ENCODE measurements around the gene LYPD6.
"Not testable (repeated sequence)": the region's sequence is repeated elsewhere in the genome, so short reads cannot be mapped to it uniquely, and the experiment has no call there.

Gene LYPD6, protein sequence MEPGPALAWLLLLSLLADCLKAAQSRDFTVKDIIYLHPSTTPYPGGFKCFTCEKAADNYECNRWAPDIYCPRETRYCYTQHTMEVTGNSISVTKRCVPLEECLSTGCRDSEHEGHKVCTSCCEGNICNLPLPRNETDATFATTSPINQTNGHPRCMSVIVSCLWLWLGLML

DNA sequence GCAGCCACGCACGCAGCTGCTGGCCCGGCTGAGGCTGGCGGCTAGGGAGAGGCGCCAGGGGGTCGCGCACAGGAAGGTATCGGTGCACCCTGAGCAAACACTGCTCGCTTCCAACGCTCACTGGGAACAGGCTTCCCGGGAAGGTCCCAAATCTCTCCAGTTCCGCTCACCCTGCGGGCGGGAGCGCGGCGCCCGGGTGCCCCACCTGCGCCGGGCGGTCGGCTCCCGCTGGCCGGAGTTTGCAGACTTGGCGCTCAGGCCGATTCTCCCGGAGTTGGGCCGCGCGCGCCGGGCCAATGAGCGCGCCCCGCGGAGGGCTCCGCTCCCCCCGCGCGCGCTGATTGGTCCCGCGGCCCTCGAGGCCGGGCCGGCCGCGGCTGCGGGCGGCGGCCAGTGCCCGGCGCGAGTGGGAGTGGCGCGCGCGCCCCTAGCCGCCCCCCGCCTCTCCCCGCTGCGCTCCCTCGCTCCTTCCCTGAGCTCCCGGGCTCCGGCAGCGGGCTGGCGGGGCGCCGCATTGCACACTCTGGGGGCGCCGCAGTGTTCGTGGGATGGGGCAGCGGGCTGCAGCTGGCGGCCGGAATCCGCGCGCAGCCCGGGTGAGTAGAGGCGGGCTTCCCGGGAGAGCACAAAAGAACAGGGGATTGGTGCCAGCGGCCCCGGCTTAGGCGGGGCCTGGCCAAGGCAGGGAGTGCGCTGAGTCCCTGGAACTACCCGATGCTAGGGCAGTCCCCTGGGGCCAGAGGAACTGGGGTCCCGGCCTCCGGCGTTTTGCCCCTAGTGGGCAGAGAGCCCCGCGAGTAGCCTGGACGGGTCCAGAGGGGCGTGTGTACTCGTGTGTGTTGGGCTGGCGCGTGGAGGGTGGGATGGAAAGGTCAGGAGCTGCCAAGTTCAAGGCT, at the start of gene LYPD6:
Gene LYPD6, plus strand, starts transcription at position 461 of the 896 bp plus-strand sequence. CDS start 107,122 bp downstream, outside the sequence.
- DNase-seq = peak; percentile 79

DNA sequence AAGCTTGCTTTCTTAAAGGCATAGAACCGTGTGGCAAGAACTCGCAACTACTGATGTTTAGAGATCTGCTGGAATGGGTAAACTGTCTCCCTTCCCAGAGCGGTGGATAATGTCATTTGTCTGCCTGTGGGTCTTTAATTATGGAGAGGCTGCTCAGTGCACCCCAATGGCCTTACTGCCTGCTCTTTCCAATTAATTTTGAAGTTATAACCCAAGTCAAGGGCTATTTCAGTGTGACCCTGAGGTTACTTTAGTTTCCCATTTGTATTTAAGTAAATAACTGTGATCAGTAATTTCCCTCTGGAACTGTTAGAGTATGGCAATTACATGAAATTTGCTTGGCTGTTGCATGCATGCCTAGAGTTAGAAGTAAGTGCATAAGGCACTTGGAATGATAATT, 48.9 kb upstream of the LYPD6 start:
- no peak for DNase-seq

DNA sequence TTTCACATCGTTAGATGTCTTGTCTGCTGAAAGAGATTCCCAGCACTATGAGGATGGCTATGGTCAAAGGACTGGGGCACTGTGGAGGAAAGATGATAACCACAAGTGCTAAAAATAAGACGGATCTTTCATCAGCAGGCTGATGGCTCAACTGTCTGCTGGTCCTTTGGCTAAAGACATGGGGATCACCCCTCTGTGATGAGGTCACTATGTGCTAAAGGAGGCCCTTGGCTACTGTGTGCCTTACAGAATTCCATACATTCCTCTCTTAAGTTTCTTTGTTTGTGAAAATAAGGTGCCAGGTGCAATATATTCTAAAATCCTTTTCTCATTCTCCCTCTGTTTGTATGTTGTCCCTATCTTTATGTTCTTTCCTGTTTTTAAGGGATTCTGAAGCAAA, 39.7 kb upstream of the LYPD6 start:
- DNase-seq = no peak

DNA sequence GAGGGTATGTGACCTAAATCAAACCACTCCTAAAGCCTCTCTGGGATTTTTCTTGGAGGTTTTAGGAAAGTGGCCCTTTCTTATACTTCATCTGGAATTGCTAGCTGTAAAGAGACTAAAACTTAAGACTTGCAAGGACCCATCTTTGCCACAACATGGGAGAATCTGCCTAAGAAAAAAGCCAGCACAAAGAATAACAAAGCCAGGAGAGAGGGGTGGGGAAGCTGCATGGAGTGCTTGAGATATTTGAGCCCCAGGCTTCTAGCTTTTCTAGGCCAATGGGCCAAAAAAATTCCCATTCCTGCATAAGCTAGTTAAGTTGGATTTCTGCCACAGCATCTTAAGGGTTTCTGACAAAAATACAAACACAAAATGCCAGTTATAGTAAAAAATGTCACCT, 38.5 kb upstream of the LYPD6 start:
- no peak for DNase-seq

DNA sequence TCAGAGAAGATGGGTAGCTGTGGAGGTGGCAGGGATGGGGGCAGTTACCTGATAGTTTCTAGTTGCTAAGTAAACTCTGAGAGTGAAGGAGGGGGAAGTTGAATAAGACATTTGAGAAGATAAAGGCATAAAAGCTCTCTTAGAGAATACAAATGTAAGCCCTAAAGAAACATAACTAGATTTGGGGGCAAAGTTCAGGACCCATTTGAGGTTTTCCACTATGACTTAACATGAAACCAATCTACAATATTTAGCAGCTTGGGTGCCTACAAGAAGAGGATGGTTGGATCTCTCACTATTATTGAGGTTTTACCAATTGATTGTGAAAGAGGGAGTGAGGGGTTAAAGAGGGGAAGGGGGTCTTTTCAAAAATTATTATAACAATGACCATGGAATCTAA, 34.4 kb upstream of the LYPD6 start:
- no peak for DNase-seq

DNA sequence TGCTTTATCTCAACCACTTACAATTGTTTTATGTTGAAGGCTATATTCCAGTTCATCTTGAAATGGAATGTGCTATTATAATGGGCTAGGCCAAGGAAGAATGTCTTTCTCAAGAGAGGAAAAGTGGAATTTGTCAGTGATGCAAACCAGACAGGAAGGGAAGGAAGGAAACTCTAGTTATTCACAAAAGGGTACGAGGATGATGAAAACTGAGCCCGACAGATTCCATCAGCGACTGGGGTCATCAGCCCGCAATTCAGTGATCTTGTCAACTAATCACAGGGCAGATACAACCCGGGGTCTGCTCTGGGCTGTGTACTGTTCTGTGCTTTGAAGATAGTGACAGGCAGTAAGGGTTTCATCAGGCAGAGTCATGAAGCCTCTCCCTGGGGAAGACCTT, 23.4 kb upstream of the LYPD6 start:
- DNase-seq = no peak

DNA sequence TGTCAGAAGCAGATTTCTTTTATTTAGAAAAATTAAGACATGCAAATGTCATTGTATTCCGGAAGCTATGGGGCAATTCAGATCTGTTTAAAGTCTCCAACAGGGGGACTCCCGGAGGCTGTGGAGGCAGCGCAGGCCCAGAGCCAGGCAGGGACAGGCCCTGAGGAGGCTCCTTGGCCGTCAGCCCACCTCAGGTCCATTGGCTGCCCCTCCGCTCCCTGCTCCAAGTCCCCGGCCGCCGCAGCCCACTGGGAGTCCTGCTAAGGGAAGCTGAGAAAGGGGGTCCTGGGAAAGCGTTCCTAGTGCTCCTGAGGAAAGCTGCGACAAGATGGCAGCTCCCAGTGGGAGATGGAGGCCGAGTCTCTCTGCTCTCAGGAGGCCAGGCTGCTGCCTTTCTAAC, 20.0 kb upstream of the LYPD6 start:
- DNase-seq = no peak

DNA sequence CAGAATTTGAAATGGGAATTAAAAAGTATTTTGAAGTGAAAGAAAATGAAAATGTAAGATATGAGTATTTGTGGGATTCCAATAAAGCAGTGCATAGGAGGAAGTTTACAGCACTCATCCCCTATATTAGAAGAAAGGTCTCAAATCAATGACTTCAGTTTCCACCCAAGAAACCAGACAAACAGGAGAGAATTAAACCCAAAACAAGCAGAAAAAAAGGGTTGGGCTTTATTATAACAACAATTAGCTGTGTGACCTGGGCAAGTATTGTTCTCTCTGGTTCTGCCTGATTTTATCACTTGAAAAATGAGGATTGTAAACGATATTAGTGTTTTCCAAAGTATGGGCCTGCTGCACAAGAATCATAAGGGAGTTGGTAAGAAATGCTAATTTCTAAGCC, 18.3 kb upstream of the LYPD6 start:
- DNase-seq = no peak

DNA sequence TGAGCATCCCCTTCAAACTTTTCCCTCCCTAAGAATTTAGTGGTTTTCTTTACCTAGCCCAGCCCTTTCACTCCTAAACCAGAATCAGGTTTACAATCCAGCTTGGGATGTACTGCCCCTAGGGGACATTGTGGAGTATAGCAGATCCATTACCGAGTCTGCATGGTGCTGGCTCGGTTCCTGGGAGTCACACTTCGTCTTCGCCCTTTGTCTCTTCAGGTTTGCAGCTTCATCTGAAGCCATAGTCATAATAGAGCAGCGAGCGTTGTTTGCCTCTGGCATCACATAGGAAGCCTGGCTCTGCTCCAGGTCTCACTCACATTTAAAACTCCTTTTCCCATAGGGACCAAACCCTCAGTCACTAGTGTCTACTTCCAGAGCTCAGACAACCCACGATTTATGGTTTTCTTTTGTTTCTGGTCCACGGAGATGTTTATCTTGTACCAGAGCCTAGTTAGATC, 16.8 kb upstream of the LYPD6 start:
- DNase-seq = no peak

DNA sequence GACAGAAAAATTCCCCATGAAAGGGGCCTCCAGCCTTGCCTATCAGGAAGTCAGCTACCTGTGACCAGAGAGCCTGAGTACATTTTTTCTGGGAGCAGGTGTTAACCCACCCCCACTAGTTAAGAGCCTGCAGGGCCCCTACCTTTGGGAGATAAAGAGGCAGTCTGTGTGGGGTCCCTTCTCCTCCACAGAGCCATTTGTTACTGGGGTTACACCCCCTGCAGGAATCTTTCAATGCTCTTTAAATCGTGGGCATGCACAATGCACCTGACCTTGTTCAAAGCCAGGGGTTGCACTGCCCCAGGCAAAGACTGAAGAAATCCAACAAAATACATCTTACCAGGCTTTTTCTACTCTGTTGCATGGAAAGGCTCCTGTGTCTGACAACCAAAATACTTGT, 15.7 kb upstream of the LYPD6 start:
- DNase-seq = no peak

DNA sequence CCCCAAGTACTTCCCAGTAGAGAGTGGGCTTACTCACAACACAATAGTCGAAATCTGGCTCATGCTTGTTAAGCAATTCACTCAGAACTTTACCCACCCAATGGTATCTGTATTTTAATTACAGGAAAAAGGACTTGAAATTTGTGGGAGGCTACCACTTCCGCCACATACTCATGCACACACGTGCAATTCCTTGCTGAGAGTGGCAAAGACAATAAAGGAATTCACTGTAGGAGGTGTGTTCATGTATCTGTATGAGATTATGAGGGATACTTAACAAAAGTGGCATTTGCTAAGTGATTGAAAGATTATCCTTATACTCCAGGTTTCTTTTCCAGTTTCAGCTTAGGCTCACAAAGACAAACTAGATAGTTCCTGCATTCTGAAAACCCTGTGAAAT, 14.9 kb upstream of the LYPD6 start:
- DNase-seq = no peak

DNA sequence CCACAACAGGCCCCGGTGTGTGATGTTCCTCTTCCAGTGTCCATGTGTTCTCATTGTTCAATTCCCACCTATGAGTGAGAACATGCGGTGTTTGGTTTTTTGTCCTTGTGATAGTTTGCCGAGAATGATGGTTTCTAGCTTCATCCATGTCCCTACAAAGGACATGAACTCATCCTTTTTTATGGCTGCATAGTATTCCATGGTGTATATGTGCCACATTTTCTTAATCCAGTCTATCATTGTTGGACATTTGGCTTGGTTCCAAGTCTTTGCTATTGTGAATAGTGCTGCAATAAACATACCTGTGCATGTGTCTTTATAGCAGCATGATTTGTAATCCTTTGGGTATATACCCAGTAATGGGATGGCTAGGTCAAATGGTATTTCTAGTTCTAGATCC, 11.8 kb upstream of the LYPD6 start:
- not testable (repeated sequence) for DNase-seq

DNA sequence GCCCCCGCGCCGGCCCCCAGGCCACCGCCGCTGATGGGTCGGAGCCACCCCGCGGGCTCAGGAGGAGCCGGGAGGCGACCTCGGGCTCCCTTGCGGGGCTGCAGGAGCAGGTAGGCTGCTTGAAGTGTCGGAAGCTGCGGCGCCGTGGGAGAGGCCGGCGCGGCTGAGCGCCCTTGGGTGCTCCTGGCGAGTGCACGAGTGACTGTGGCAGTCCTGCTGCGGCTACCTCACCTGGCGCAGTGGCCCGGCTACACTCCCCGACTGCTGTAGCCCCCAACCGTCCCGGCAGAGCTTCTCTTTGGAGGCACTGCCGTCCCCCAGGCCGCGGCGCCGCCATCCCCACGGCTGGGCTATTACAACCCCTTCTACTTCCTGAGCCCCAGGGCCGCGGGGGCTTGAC, 10.0 kb upstream of the LYPD6 start:
- no peak for DNase-seq

DNA sequence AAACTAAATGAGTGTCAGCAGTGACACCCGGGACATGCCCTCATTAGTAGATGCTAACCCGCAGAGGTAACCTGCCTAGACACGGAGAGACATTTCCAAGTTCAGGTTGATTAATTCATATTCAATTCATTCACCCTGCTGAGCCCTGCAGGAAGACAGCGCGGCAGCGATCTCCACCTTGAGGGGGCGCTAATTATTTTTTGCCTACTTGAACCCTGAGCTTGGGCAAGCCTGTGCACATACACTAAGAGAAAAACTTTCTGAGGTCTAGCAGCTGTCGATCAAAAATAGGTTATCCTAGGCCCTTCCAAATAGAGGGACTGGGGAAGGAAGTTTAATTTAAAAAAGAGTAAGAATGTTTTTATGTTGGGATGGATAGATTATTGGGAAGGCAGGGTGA, 1.3 kb upstream of the LYPD6 start:
- no peak for DNase-seq

DNA sequence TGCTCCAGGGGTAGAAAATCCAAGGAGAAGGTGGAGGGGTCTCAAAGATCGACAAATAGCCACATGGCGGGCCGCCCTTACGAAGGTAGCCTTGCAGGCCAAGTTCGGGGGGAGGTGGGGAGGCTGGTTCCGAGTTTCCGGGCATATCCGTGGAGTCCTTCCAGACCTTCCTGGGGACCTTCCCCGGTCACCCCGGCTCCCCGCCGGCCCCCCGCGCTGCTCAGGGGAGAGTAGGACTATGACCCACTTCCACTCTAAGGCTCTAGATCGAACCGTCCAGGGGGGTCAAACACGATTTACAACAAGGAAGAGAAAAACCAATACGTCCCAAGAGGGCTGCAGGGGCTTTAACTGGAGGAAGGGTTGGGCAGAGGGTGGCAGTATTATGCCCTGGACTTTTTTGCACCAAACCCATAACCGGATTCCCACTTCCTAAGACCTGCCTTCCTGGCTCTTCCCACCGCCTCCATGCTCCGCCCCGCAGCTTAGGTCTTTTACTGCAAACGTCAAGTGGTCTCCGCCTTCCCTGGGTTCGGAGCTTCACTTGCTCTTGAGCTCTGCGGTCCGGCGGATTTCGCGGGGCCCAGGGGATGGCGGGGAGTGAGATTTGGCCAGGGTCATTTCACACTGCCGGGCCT, 779 bp upstream of the LYPD6 start:
- DNase-seq = peak; percentile 63

DNA sequence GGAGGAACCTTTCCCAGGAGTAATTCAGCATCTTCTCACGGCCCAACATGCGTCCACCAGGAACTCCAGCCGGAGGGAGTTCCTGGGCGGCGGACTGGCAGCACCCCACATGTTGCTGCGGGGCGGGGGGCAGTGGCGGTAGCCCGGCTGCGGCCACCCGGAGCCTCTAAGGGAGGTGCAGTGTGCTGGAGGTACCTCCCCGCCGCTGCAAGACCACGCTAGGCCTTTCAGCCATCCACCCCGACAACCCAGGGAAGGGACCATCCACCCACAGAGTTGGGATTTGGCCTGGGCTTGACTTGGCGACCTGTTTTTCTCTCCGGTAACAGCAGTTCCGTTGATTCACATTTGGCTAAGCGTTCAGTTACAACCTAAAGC, 625 bp downstream of the LYPD6 start:
- peak; percentile 25 for DNase-seq

DNA sequence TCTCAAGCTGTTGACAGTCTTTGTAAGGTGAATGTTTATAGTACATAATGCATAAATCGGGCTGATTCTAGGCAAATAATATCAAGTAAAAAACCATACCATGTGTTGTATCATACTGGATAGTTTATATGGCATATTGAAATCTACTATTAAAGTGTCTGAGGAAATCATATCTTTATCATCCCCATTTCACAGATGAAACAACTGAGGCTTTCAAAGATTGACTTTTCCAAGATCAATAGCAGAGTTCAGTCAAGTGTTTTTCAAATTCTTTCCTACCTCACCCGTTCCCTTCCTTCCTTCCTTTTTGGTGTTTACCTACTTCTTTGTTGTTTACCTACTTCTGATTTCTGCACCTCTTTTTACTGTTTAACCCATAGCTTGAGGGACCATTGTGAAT, 2.0 kb downstream of the LYPD6 start:
- no peak for DNase-seq

DNA sequence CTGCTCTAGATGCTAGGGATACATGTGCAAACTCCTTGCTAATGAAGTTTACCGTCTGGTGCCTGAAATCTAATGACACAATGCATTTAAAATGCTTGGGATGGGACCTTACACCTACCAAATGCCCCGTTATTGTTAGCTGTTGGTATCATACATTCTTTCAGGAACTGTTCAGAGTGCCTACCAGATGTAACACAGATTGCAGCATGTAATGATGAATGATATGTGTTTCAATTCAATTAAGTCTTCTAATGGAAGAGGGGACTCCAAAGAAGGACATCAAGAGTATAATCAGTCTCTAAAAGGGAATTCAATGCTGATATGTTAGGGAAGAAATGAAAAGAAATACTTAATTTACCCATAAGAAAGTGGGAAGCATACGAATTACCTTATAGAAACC, 3.2 kb downstream of the LYPD6 start:
- no peak for DNase-seq

DNA sequence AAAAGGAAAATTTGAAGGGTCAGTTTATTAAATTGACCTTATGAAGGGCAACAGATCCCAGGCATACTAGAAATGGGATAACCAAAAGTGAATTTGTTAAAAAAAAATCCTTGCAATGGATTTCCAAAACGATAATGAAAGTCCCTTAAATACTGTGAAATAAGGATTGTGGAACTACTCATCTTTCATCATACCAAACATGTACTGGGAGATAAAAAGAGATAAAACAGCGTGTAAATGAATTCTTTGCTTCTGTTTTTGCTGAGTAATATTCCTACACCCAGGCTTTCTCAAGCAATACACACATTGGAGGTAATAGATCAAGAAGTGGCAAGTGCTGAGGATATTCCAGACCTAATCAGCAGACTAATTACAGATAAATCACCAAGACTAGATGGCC, 3.8 kb downstream of the LYPD6 start:
- no peak for DNase-seq

DNA sequence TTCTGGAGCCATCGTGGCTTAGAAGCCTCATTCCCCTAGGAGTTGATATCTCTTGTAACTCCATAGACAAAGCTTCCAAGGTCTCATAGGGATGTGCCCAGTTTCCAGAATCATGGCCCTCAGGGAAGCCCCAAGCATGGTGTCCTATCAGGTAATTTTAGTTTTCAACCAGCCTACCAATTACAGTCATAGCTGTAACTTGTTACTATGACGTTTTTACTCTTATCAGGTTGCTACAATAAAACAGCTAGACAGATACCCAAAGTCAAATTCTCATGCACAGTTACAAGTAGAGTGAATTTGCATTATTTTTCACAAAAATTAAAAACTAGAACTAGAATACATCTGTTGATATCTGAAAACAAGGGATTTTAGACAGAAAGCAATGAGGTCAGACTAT, 8.9 kb downstream of the LYPD6 start:
- DNase-seq = no peak

DNA sequence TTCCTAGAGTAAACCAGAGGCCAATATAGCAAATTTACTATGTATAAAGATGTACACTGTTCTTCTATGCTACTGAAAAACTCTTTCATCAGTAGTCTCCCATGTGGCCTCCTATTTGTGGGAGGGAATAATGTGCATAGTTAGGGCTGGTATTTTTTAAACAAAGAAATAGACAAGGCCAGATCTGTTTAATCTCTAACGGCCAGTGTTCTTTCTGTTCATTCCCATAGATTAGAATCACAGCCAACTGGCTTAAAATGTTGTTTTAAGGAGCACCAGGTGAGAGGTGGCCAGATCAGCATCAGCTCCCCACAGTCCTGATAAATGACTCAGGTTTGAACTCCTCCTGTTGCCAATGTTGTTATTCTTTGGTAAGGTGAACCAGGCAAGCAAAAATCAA, 12.1 kb downstream of the LYPD6 start:
- no peak for DNase-seq

DNA sequence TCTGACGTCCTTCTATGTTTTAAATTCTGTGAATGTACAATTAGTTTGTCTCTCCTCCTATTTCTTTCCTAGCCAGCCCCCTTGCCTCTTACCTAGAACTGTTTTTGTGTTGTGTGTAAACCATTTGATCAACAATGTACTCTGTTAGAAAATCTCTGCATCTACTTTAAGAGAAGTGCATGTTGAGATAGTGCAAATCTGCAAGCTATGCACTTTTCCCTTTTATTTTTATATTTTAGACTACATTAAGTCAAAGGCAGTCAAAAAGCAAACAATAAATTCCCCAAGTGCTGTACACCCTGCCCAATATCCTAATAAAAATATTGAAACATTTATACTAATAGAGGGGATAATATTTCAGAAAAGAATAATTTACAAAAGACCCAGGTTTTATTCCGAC, 13.7 kb downstream of the LYPD6 start:
- DNase-seq = no peak

DNA sequence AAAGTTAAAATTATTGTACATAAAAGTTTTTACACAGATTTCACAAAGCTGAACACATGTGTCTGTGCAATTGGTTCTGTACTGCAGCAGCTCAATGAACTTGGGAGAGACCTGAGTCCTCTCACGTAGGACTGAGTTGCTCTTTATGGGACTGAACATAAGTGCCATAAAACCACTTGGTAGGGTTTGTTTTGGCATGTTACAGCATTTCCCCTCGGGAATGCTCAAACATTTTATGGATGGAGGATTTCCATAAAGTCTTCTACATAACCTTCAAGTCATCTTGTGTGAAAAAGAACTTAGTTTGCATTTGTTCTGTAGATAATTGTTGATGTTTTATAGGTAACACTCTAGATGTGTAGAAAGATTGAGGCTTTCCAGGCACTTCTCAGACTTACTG, 15.9 kb downstream of the LYPD6 start:
- no peak for DNase-seq

DNA sequence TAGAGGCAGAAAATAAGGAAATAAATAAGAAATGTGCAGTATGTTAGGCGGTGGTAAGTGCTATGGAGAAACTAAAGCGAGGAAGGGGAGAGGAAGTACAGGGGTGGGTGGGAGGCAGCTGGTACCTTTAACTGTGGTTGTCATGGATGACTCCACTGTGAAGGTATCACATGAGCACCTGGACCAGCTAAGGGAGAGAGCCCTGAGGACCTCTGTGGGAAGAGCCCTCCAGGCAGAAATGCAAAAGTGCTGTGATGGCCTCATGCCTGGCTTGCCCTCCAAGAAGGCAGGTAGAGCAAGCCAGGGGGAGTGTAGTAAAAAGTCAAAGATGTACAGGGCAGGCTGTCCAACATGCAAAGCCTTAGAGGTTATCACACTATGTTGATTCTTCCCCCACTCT, 17.9 kb downstream of the LYPD6 start:
- DNase-seq = no peak

All from T1000 (cell line).